ENCODE data around the gene CNIH1.
"Not testable (repeated sequence)": the region's sequence is repeated elsewhere in the genome, so short reads cannot be mapped to it uniquely, and the experiment has no call there.

The CNIH1 gene

DNA sequence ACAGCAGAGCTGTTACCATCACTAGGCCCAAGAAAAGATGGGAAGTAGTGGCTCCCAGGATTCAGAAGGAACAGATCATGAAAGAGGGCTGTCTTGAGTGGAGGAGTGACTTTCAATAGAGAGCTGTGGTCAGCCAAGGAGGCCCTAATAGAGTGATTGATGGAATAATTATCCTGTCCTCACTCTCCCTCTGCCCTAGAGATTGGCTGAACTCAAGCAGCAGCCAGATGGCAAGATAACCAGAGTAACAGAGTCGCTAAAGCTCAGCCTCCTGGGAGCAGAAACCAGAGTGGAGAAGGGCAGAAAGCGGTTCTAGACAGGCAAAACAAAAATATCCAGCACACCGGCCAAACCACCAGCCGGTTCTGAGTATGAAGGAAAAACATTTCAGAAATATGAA is 24.5 kb upstream of the CNIH1 start:
- DNase-seq: no peak

DNA sequence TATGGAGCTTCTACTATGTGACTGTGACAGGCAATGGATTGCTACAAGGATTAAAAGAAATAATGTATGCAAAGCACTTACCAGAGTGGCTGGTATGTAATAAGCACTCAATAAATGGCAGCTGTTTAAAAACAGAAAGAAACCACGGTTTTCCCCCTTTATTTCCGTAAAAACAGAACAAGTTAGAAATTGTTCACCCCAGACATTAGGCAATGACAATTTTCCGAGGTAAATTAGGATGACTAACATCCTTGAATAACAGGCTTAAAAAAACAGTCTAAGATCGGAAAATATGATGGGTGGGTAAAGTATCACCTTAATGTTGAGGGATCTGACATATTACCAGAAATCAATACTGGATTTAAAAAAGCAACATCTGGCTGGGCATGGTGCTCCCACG is 20.9 kb upstream of the CNIH1 start:
- DNase-seq: no peak

DNA sequence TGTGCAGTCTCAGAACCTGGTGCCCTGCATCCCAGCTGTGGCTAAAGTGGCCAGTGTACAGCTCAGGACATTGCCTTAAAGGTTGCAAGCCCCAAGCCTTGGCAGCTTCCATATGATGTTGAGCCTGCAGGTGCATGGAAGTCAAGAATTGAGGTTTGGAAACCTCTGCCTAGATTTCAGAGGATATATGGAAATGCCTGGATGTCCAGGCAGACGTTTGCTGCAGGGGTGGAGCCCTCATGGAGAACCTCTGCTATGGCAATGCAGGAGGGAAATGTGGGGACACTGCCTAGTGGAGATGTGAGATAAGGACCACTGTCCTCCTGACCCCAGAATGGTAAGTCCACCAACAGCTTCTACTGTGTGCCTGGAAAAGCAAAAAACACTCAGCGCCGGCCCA is 17.9 kb upstream of the CNIH1 start:
- no peak for DNase-seq

DNA sequence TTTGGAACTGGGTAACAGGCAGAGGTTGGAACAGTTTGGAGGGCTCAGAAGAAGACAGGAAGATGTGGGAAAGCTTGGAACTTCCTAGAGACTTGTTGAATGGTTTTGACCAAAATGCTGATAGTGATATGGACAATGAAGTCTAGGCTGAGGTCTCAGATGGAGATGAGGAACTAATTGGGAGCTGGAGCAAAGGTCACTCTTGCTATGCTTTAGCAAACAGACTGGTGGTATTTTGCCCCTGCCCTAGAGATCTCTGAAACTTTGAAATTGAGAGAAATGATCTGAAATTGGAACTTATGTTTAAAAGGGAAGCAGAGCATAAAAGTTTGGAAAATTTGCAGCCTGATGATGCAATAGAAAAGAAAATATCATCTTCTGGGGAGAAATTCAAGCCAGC is 17.4 kb upstream of the CNIH1 start:
- DNase-seq: not testable (repeated sequence)

DNA sequence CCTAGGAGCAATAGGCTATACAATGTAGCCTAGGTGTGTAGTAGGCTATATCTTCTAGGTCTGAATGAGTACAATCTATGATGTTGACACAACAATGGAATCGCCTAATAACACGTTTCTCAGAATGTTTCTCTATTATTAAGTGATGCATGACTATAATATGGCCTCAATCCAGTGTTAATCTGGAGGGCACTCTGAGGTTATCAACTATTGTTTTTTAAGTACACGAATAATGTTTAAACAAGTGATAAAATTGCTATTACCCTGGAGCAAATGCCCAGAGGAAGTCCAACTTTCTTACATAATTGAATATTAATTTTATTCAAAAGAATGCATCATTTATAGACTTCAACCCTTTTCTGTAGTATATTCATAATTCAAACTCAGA is 16.4 kb upstream of the CNIH1 start:
- no peak for DNase-seq

DNA sequence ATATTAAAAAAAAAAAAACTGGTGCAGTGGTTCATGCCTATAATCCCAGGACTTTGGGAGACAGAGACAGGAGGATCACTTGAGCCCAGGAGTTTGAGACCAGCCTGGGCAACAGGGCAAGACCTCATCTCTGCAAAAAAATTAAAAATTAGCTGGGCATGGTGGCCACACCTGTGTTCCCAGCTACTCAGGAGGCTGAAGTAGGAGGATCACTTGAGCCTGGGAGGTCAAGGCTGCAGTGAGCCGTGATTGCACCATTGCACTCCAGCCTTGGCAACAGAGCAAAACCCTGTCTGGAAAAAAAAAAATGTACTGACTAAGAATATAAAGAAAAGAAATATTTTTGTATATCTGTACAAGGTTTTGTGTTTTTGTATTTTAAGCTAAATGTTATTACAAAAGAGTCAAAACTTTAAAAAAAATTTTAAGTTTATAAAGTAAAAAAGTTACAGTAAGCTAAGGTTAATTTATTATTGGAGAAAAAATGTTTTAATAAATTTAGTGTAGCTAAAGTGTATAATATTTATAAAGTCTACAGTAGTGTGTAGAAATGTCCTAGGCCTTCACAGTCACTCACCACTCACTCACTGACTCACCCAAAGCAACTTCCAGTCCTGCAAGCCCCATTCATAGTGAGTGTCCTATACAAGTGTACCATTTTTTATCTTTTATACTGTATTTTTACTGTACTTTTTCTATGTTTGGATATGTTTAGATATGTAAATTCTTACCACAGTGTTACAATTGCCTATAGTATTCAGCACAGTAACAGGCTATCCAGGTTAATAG is 15.8 kb upstream of the CNIH1 start:
- DNase-seq: not testable (repeated sequence)

DNA sequence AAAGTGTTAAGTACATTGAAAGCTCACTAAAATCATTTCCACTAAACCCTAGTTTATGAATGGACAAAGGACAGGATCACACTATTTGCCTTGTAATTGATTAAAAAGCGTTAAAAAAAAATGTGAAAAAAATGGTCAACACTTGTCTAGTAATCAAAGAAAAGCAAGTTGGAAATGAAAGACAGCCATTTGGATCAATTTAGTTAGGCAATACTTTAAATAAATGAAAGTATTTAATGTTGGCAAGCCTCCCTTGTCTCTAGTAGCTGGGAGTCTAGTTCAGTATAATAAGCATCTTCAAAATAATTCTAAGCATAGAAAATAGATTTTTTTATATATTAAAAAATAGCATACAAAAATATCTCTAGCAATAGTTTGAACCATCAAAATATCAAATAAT is 14.2 kb upstream of the CNIH1 start:
- DNase-seq: no peak

DNA sequence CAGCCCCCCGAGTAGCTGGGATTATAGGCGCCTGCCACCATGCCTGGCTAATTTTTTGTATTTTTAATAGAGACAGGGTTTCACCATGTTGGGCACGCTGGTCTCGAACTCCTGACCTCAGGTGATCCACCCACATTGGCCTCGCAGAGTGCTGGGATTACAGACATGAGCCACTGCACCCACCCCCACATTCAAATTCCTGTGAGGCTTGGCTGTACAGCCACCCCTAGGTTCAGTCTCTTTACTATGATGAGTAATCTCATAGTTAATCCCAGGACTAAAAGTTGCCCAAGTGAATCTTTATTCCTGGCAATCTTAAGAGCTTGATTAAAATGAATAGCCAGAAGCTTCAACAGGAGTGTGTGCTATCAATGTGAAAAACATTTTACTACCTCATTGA is 12.8 kb upstream of the CNIH1 start:
- DNase-seq: not testable (repeated sequence)

DNA sequence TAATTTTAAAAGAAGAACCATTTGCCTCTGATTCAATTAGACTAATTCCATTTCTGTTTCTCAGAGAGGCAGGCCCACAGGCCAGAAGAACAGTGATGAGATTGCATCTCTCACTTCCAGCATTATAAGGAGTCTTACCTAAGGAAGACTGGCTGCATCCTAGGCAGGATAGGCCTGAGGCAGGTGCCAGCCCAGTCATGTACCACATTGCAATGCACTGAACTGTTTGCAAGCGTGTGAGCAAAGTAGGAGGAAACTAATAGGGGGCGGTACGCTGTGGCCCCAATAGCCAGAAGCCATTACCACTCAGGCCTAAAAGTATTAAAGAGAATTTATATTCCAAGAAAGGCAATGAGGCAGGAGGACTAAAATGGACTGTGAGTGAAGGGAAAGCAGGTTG is 12.1 kb upstream of the CNIH1 start:
- DNase-seq: no peak

DNA sequence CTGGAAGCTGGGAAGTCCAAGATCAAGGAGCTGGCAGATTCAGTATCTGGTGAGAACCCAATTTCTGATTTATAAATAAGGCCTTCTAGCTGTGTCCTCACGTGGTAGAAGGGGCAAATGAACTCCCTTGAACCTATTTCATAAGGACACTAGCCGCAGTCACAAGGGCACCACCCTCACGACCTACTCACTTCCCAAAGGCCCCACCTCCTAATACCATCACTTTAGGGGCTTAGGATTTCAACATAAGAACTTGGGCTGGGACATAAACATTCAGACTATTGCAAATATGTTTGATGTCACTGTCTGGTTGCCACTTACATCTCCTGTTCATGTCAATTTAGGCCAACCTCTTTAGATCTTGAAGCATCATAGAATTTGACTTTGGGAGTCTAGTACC is 10.8 kb upstream of the CNIH1 start:
- no peak for DNase-seq

DNA sequence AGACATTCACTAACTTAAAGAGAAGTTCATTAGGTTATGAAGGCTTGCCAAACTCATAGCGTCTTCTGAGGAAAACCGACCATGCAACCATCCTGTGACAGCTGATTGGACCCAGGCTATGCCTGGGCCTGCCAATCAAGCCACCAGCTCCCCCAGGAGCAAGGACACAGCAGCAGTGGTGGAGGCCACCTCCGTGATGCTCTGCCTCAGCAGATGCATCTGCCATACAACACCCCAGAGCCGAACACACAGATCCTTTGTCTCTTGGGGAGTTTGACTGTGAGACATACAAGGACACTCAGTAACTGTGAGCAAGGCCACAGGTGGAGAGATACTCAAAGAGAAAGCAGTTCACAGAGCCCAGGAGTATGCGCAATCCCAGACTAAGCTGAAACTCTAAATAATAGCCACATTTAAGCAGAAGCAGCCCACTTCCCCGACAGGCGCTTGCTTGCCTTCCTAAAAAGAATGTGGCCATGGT is 10.0 kb upstream of the CNIH1 start:
- no peak for DNase-seq

DNA sequence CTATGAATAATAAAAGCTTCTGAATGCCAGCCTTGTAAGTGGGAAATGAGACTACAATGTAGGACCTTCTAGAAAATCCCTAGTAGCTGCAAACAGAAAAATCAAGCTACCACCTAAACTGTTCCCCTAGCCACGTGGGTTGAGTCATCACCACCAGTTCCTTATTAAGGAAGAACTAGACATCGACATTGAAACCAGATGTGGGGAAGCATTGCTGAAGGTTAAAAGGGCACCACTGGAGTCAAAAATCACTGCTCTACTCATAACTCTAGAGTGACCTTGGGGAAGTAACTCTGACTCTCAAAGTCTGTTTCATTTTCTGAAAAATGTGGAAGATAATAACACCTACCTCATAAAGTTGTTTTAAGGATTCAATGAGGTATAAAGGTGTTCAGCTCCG is 9.4 kb upstream of the CNIH1 start:
- no peak for DNase-seq

DNA sequence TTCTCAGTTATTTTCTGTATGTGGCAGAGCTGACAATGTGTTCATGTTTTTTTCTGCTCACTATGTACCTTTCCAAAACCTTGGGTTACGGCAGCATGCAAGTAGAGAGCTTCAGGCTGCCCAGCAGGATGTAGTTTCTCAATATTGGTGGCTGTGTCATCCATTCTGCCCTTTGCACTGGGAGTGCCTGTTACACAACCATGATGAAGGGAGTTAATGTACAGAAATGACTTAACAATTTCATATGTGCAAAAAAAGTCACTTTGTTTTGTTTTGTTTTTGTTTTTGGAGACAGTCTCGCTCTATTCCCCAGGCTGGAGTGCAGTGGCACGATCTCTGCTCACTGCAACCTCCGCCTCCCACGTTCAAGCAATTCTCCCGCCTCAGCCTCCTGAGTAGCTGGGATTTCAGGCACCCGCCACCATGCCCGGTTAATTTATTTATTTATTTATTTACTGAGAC is 6.1 kb upstream of the CNIH1 start:
- DNase-seq: no peak

DNA sequence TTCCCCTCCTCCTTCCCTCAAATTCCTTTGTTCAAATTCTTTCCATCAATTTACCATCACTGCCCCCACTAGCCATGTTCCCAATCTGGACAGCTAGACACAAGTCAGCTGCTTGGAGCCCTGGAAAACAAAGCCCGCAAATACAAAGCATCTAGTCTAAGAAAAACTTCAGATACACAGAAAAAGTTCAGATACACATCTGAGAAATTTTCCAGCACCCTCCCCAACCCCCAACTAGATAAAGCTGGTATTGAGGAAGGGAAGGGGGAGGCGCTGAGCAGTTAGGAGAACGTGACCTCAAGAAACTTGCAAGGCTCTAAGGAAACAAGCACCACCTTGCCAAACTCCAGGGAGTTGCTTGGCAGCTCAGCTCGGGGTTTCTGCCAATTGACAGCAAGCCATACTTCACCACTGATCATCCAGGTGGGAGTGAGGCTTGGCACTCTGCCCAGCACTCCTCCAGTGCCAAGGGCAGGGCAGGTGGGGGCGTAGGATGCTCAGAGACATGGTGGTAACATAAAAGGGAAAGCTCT is 5.1 kb upstream of the CNIH1 start:
- no peak for DNase-seq

DNA sequence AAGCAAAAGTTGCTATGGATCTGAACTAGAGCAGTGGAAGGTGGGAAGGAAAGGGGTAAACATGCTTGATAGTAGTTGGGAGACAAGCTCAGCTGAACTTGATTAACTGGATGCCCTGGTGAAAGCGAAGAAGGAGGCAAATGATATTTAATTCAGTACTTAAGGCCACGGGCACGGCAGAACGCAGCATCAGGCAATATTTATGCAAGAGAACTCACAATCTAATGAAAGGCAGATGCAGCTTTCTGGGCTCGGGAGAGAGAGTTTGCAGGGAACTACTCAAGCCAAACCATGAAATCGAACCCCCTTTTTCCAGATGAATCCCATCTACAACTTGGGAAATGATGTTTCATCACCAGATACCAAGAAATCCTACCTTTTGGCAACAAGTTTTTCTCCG is 3.5 kb upstream of the CNIH1 start:
- DNase-seq: no peak

DNA sequence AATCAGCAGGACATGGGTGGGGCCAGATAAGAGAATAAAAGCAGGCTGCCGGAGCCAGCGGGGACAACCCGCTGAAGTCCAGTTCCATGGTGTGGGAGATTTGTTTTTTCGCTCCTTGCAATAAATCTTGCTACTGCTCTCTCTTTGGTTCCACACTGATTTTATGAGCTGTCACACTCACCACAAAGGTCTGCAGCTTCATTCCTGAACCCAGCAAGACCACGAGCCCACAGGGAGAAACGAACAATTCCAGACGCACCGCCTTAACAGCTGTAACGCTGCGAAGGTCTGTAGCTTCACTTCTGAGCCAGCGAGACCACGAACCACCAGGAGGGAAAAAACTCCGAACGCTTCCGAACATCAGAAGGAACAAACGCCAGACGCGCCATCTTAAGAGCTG is 2.8 kb upstream of the CNIH1 start:
- DNase-seq: no peak

DNA sequence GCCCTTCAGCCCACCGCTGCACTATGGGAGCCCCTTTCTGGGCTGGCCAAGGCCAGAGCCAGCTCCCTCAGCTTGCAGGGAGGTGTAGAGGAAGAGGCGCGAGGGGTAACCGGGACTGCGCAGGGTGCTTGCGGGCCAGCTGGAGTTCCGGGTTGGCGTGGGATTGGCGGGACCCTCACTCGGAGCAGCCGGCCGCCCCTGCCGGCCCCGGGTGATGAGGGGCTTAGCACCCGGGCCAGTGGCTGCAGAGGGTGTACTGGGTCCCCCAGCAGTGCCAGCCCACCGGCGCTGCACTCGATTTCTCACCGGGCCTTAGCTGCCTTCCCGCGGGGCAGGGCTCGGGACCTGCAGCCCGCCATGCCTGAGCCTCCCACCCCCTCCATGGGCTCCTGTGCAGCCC is 1.8 kb upstream of the CNIH1 start:
- not testable (repeated sequence) for DNase-seq

DNA sequence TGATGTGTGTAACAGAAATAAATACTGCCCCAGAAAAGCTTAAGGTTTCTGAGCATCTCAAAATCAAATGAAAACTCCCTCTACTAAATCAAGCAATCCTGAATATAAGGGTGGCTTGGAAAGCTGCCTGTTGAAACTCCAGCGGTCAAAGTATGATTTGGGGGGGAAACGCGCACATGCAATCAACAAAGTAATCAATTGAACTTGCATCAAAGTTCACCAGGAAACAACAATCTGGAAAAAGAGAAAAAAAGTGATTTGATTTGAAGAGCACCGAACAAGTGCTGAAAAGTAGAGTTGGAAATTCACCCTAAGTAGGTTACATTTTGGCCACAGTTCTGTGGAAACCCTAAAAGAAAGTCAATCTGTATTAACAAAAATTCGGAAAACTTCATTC is 700 bp downstream of the CNIH1 start:
- DNase-seq: no peak

DNA sequence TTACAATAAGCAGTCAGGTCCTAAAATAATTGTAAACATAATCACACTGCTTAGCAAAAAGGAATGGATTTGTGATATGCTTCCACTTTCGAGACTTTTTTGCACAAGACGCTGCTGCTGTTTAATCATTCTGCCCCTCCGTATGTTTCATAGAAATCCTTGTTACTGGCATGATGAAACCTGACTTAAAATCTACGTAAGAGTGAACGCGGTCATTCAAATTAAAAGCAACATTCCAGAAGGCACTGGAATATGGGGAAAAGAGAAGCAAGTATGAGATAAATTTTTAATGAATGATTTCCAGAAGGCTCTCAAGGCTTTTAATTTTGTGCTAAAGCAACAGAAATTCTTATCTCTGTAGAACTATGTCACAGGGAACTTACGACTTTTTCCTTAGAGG is 1.1 kb downstream of the CNIH1 start:
- no peak for DNase-seq

DNA sequence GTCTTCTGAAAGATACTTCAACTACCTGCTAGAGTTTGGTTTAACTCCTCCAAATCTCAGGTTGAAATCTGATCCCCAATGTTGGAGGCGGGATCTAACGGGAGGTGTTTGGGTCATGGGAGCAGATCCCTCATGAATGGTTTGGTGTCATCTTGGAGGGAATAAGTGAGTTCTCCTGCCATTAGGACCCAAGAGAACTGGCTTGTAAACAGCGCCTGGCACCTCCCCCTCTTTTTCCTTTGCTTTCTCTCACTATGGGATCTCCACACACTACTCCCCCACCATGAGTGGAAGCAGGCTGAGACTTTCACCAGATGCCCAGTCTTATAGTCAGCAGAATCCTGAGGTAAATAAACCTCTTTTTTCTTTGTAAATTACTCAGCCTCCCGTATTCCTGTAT is 2.5 kb downstream of the CNIH1 start:
- DNase-seq: no peak

DNA sequence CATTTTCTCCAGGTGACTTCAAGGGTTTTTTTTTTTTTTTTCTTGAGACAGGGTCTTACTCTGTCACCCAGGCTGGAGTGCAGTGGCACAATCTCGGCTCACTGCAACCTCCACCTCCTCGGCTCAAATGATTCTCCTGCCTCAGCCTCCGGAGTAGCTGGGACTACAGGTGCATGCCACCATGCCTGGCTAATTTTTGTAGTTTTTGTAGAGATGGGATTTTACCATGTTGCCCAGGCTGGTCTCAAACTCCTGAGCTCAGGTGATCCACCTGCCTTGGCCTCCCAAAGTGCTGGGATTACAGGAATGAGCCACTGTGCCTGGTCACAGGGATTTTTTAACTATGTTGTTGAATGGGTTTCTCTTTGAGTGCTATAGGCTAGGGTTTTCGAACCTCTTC is 3.2 kb downstream of the CNIH1 start:
- not testable (repeated sequence) for DNase-seq

DNA sequence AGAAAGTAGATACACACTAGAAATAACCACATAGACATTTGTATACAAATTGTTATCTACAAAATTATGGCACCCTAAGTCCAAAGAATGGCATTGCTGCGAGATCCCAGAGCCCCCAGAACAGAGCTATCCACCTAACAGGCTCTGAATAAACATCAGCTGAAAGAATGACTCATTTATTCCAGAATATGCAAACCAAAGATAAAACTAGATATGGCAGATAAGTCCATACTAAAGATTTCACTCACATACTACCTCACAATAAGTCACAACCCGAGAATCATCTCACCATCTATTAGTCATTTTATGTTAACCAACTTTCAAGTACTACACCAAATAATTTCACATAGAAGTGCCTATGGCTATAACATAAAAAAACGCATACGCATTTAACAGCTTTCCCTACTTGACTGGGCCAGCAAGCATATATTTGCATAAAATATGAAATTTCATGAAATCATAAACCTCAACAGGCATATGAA is 5.6 kb downstream of the CNIH1 start:
- DNase-seq: no peak

DNA sequence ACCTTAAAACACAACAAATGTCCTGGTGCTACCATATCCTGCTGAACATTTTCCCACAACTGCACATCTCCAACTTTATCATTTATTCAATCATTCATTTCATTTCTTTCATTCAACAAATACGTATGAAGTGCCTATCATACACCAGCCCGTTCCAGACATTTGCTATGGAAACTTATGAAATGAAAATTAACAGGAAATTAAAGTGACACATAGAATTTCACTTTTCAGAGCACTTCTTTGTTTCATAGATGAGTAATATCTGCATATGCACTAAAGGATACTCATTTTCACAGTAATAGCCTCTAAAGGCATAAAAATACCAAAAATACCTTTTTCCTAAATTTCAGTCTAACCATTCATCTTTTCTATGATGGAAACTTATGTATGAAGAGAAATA is 12.6 kb downstream of the CNIH1 start:
- no peak for DNase-seq

DNA sequence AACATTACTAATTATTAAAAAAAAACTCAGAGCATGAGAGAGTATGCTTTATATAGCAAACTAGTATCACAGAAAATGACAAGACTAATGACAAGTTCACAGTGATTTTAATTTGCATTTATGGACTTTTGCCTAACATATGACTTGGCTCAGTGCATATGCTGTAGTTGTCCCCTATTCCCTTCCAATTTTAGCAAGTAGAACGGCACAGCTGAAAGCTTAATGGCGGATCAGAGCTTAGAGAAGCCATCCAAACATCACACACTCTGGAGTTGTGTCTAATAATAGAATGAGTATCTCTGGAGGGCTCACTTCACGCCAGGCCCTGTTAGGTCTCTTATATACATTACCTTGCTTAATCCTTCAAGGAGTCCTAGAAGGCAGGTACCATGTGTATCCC is 13.3 kb downstream of the CNIH1 start:
- no peak for DNase-seq
